GM20431 (cell line): ENCODE results near the gene TOMM20.
"Not testable (repeated sequence)": the region's sequence is repeated elsewhere in the genome, so short reads cannot be mapped to it uniquely, and the experiment has no call there.

Source experiments
- in situ Hi-C: fragments of 300-500 bp; cut with MseI, MboI; formaldehyde crosslinking; loops from one replicate; pipeline ENCODE4 v1.15.0; 2020; ENCODE audit warnings: low sequenced_read_pairs; ENCODE audit not compliant: unreplicated experiment

Gene TOMM20

DNA sequence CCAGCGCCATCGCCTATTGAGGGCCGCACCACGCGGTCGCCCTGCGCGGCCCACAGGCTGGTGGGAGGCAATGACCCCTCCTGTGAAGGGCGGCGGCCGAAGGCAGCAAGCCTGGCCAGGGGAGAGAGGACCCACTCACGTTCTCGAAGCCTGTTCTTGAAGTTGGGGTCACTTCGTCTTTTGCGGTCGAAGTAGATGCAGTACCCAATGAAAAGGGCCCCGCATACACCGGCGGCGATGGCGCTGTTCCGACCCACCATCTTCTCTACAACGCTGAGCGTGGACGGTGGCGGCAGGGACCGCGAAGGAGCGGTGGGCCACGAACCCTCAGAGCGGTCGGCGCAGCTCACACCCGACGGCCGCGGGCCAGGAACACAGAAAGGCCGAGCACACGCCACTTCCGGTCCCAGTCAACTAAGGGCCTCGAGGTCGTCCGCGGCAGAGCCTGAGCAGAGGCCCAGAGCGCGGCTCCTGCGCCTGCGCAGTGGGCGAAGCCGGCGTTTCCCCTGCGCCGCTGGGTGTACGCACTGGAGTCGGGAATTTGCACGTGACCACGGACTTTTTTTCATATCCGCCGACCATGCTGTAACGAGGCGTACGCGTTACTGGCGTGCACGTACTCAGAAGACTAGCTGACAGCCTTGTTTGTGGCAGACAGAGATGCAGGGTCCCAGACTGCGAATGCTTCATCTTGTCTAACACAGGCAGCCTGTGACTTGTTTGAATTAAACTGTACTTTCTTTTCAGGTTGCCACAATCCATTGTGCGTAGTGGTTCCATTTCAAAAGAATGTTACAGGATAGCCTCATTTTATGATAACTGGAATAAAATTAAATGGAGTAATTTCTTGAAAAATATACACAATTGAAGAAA lies at the start of gene TOMM20:
Gene TOMM20, minus strand, starts transcription at position 382 of the 873 bp plus-strand sequence. Its CDS starts 122 bp downstream, at position 260.
- in situ Hi-C loops, result no loop called here

DNA sequence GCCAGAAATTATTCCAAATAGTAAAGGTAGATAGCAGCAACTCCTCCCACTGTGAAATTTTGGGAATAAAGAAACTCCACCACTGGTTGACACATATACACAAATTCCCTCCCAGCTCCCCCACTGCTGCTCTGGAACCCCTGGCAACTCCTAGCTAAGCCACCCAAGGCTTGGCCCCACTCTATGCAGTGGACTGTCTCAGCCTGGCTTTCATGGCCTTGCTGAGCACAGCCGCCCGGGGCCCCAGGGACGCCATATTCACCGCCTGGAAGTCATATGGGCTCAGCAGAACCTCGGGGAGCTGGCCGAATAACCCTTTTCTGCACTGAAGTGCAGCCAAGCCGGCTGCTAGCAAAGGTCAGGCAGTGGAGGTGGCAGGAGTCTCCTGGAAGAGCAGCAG lies 47.8 kb upstream of the TOMM20 start:
- in situ Hi-C loops, result no loop called here

DNA sequence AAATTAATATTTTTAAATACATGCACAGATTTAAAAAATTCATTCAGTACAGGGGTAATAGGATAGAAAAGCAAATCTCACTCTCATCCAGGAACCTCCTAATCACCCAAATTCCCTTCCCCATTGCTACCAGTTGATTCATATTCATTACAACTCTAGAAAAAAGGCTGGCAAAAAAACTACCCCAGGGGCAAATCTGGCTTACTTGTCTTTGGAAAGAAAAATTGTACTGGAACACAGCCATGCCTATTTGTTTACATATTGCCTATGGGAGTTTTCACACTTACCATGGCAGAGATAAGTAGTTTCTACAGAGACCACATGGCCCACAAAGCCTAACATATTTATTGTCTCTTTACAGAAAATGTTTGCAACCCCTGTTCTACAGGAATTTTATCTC lies 41.3 kb upstream of the TOMM20 start:
- in situ Hi-C loops, result no loop called here

DNA sequence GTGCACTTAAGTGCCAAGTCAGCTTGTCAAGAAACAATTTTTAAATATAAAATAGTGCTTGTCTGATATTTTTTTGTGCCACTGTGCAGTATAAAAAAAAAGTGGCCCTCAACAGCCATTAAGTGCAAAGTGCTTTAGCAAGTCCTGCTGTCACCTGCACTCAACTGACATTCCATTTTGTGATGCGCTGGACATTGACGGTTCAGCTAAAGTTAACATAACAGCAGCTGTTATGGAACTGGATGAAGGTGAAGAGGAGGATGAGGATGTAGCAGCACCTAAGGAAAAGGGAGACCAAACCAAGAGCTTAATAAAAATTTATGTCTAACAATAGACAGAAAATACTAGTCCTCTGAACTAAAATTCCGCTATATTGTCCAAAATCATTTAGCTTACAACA lies 39.7 kb upstream of the TOMM20 start:
- in situ Hi-C loops, result no loop called here

DNA sequence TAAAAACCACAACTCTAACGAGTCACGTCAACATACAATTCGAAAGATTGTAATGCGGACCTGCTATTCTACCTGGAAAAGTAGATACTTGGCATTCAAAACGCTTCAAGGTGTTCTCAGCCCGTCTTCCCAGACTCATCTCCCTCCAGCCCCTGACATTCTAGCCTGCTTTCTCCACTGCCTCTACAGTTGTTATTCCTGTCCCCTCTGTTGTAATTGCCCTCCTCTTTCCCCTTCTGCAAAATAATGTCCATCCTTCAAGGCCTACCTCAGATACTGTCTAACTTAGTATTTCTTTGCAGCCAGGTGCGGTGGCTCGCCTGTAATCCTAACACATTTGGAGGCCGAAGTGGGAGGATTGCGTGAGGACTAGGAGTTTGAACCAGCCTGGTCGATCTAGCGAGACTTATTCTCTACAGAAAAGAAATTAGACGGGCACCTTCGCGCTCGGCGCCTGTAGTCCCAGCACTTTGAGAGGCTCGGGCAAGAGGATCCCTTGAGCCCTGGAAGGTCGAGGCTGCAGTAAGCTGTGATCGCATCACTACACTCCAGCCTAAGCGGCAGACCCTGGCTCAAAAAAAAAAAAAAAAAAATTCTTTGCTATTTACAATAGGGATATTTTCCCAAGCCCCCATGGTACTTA lies 33.2 kb upstream of the TOMM20 start:
- in situ Hi-C loops, result no loop called here

DNA sequence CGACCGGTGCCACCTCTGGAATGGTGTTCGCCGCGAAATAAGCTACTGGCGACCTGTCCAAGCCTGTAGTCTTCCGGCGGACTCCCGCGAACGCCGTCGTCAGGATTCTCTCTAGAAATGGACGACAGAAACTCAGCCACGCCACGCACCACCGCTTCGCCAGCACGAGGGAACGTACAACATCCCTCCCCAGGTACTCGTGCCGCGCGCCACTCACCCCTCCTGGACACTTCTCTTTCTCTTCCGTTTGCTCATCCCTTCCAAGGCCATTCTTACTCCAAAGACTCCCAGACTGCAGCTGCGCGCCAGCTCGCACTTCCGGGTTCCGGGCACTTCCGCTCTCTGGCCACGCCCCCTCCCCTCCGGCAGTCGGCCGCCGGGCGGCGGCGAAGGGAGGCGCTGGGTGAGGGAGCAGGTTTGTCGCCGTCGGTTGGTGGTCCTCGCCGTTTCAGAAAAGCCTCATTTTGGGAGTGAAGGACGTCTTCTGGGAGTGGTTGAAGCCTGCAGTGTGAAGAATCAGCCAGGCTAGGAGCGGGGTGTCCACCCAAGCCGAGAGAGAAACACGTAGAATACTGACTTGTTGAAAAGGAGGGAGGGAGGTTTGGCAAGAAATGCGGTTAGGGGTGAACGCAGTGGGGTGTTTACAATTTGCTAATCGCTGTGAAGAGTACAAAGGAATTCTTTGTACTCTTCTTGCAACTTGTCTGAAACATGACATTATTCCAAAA lies 32.5 kb upstream of the TOMM20 start, which contains the start of gene RBM34:
Gene RBM34, minus strand, starts transcription at position 294 of the 728 bp plus-strand sequence. Its CDS starts 24 bp downstream, at position 270.
- in situ Hi-C loops, result no loop called here

DNA sequence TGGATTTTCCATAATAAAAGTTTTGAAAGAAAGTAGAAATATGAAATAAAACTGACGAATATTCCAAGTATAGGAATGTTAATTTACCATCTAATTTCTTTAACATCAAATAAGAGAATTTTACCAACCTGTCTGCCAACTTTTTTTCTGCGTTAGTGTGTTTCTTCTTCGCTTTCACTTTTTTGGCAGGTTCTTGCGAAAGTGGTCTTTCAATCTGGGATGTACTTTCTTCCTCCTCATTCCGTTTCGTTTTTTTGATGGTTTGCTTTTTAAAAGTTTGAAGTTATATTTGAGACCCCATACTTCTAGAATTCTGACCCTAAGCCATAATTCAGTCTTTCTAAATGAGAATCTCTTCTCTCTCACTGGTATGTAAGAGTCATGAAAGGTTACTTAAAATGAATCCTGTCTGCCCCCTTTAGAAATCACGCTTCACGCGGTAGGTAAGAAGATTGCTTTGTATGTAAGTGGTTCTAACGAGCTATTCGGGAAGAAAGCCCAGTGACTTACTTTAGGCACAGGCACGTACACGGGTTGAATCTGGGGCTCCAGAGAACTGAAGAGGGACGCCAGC lies 31.8 kb upstream of the TOMM20 start:
- in situ Hi-C loops, result no loop called here

DNA sequence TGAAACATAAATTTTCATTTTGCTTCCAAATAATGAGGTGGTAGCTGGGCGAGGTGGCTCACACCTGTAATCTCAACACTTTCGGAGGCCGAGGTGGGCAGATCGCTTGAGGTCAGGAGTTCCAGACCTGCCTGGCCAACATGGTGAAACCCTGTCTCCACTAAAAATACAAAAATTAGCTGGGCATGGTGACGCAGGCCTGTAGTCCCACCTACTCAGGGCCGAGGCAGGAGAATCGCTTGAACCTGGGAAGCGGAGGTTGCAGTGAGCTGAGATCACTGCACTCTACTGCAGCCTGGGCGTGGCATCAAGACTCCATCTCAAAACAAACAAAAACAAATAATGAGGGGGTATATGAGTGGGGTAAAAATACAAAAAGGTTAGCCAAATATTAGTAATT lies 31.3 kb upstream of the TOMM20 start:
- in situ Hi-C loops, result not testable (repeated sequence)

DNA sequence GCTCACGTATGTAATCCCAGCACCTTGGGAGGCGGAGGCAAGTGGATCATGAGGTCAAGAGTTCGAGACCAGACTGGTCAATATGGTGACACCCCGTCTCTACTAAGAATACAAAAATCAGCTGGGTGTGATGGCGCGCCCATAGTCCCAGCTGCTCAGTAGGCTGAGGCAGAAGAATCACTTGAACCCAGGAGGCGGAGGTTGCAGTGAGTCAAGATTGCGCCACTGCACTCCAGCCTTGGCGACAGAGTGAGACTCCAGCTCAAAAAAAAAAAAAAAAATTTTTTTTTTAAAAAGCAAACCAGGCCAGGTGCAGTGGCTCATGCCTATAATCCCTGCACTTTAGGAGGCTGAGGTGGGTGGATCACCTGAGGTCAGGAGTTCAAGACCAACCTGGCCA lies 30.6 kb upstream of the TOMM20 start:
- in situ Hi-C loops, result not testable (repeated sequence)

DNA sequence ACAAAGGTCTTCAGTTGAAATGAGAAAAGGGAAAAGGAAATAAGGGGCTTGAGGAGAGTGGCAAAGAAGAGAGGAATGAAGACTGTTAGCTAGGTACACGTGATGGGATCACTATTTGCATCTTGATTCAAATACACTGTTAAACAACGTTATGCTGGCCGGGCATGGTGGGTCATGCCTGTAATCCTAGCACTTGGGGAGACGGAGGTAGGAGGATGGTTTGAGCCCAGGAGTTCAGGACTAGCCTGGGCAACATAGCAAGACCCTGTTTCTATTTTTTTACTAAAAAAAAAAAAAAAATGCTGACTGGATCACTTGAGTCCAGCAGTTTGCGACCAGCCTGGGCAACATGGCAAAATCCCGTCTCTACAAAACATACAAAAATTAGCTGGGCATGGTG lies 30.0 kb upstream of the TOMM20 start:
- in situ Hi-C loops, result no loop called here

DNA sequence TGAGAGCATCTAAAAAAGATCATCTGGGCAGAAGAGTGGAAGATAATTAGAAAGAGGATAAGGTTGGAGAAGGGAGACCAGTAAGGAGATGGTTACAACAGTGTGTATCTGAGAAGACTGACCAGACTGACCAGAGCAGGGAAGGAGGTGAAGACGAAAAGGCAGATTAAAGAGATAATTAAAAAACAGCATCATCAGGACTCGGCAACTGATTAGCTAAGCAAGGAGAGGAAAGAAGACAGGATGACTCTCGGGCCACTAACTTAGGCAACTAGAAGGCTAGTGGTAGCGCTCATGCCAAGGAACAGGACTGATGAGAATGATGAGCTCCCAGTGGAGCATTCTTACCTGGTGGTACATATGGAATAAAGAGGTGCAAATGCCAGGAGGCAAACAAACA lies 28.5 kb upstream of the TOMM20 start:
- in situ Hi-C loops, result no loop called here

DNA sequence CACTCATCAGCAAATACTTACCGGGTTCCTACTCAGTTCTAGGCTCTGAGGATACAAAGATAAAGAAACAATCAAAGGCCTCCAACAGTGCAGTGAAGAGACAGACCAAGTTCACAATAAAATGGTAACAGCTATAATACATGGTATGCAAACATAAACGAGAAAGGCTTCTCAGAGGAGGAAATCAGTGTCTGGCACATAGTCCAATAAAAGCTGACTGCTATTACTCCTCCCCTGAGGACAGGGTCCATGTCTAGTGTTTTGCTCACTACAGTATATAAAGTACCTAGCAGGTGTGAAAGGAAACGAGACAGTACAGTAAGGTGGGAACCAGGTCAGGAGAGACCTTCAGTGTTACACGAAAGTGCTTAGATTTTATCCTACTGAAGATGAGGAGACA lies 28.1 kb upstream of the TOMM20 start:
- in situ Hi-C loops, result no loop called here

DNA sequence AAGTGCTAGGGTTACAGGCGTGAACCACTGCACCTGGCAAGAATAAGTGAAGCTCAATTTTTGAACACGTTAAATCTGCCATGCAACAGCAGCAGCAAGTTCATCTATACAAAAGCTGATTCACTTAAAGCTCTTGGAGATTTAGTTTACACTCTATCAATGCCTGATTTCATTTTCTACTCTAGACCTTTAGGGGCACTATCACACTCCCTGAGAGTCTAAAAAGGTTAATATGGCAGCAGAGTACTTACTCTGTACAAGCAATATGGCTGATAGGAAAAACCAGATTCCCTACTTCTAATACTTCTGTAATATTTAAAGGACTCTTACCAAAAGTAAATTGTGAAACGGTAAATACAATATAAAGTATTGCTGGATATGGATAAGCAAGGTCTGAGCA lies 27.6 kb upstream of the TOMM20 start:
- in situ Hi-C loops, result no loop called here

DNA sequence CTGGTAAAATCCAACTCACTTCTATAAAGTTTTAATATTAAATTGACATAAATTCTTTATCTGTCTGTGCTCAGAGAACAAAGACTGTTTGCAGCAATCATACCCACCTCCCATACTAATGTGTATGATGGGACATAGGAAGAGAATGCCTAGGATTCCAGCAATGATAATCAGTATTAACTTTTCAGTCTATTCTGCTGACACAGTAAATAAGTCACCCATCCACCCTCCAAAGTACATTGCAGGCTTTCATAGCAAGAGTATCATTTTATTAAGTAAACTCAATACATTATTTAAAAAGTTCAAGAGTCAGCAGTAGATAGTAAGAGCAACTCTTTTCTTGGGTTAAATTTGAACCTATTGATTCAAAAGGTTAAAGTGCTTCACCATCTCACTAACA lies 23.6 kb upstream of the TOMM20 start:
- in situ Hi-C loops, result no loop called here

DNA sequence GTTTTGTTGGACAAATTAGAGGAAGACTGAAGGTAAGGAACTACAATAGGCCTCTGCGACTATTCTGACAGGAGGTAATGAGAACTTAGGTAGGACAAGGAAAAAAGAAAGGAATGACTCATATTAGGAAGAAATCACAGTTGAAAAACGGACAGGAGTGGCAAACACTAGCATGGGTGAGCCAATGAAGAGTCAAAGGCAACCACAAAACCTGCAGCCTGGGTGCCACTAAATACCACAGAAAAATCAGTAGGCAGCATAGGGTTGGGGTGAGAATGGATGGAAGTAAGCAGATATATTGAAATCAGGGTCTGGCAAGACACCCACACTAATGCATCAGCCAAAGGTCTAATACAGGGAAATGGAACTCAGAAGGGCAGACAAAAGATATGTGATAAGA lies 22.4 kb upstream of the TOMM20 start:
- in situ Hi-C loops, result no loop called here

DNA sequence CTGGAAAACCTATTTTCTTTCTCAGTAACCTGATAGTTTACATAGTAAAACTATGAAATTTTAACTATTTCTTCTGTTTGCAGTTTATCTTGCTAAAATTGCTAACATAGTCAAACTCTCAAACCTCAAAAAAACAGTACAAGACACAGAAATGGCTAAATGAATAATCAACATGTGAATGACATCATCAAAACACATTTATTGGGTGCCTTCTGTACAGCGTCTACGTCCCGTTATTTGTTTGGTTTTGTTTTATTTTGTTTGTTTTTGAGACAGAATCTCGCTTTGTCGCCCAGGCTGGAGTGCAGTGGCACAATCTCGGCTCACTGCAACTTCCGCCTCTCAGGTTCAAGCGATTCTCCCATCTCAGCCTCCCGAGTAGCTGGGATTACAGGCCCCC lies 21.2 kb upstream of the TOMM20 start:
- in situ Hi-C loops, result no loop called here

DNA sequence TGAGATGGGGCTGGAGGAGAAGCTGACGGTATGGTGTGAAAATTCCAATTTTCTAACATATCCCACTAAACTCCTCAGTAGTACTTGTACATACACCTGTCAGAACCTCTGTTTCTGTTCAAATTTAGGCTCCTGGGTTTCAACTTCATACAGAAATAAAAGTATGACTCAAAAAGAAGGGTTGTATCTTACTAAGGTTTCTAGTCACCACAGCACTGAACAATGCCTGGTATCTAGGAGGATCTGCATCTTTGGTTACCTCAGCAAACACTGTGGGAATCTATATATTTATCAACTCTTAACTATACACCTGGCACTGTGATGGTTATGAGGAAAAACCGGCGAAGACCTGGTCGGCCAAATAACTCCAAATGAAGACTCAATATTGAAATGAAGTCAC lies 18.6 kb upstream of the TOMM20 start:
- in situ Hi-C loops, result no loop called here

DNA sequence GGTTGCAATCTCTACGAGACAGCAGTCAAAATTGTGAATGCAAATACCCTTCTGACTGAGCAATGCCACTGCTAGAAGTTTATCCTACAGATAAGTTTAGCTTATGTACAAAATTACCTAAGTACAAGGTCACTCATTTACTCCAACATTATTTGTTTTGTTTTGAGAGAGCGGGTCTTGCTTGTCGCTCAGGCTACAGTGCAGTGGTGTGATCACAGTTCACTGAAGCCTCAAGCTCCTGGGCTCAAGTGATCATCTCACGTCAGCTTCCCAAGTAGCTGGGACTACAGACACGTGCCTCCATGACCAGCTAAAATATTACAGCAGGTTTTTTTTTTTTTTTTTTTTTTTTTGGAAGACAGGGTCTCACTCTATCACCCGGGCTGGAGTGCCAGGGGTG lies 17.0 kb upstream of the TOMM20 start:
- in situ Hi-C loops, result no loop called here

DNA sequence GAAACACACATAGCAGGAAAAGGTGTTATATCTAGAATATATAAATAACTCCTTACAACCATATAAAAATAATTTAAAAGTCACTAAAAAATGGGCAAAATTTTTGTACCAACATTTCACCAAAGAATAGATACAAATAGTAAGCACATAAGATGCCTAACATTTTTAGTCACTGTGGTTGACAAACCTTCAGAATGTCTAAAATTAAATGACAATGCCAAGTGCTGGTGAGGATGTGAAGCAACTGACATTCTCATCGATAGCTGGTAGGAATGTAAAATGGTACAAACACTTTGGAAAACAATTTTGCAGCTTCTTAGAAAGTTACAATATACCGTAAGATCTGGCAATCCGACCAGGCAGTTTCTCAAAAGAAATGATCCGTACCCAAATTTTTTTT lies 14.4 kb upstream of the TOMM20 start:
- in situ Hi-C loops, result no loop called here

DNA sequence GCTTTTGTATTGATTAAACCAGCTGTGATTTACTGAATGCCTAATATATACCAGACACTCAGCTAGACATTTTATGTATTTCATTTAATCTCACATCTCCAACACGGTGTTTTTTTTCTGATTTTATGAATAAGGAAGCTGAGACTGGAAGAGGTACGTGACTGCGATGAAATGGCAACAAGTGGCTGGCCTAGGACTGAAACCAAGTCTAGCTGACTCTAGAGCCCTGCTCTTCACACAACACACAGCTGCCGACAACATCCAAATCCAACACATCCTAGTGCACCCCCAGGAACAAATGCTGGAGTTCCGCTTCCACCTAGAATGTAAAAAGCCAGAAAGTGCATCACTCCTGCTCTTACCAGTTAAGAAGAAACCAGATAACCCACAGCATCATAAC lies 10.7 kb upstream of the TOMM20 start:
- in situ Hi-C loops, result no loop called here

DNA sequence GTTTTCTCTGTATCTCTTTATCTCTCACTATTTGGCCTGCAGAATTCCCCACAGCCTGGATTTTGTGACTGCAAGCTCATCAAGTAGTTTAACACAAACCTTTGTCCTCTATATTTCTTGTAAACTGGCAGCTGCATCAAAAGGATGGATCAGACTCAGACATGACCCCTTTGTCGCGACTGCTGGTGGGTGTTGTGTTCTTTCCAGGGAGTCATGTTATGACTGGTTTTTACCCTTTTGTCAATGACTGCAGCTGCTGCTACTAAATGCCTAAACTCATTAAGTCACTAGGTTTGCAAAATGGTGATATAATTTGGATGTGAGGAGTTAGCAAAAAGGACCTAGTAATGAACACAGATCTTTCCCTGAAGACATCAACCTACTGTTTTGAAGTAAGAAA lies 10.2 kb upstream of the TOMM20 start:
- in situ Hi-C loops, result no loop called here
